Omental fat pad (tissue), 4 donors: ENCODE measurements around the gene FBXO47. TPM values are rescaled to one million over a fixed set of nuclear protein-coding genes. Genes with fewer than 3 reads are reported as not detected.

Experiments
- ATAC-seq: fragments of 150-250 bp; one replicate; pipeline ENCODE4 v1.9.1; 2016; ENCODE audit warnings: mild to moderate bottlenecking, moderate library complexity; ENCODE audit not compliant: low FRiP score
- DNase-seq: peaks from one replicate; pipeline ENCODE4 v3.0.0-alpha.2; 2019; ENCODE audit warnings: low spot score
- total RNA-seq, 4 donors: library from RNA; depleted of rRNA; stranded (reverse); fragments of >200 nt; gene quantifications; one replicate each; pipeline ENCODE4 v1.1.0, GENCODE V29; 2016
- TF ChIP-seq, protein P1 (sequence below), 3 donors: fragments of 450-650 bp; IDR thresholded peaks; one replicate each; pipeline ENCODE4 v1.5.1; 2016 to 2017; ENCODE audit warnings: antibody characterized with exemption in 3 of 3, mild to moderate bottlenecking in 3 of 3, moderate library complexity in 2 of 3

The FBXO47 gene
- total RNA-seq, 4 donors from 2014 or later: not detected

DNA sequence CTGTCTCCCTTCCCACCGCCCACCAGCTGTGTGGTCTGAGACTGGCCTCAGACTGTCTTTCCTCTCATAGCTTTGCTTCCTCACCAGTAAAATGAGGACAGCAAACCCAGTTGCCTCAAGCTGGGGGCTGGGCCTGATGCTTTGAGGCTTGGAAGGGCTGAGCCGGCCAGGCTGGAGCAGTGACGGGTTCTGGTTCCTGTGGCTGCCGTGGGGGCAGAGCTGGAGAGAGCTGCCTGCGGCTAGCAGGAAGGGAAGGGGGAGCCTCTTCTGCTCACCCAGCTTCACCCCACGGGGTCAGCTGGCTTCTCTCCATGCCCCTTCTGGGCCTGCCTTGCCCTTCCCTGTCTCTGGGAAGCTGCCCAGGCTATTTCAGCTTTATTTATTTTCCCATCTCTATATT lies 73.6 kb downstream of the FBXO47 start:
- TF ChIP-seq, protein P1, sequence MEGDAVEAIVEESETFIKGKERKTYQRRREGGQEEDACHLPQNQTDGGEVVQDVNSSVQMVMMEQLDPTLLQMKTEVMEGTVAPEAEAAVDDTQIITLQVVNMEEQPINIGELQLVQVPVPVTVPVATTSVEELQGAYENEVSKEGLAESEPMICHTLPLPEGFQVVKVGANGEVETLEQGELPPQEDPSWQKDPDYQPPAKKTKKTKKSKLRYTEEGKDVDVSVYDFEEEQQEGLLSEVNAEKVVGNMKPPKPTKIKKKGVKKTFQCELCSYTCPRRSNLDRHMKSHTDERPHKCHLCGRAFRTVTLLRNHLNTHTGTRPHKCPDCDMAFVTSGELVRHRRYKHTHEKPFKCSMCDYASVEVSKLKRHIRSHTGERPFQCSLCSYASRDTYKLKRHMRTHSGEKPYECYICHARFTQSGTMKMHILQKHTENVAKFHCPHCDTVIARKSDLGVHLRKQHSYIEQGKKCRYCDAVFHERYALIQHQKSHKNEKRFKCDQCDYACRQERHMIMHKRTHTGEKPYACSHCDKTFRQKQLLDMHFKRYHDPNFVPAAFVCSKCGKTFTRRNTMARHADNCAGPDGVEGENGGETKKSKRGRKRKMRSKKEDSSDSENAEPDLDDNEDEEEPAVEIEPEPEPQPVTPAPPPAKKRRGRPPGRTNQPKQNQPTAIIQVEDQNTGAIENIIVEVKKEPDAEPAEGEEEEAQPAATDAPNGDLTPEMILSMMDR (IDR thresholded peaks at IDR 0.05): no peak
- no peak for ATAC-seq
- DNase-seq: no peak

DNA sequence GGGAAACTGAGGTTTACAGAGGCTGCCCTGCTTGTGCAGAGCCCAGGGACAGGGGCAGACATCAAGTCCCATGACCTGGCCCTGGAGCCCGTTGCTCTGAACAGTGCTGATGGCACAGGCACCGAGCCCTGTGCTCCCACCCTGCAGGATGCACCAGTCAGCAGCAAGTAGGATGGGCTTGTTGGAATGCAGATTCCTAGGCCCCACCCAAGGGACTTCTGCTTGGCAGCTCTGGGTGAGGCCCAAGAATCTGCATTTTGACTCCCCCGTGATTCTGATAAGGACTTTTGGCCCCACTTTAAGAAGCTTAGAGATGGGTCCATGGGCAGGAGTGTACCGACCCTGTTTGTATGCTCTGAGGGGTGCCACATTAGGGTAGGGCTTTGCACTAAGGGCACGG lies 74.1 kb downstream of the FBXO47 start:
- TF ChIP-seq, protein P1 (IDR thresholded peaks at IDR 0.05): no peak
- DNase-seq (no peak), ATAC-seq (no peak)

DNA sequence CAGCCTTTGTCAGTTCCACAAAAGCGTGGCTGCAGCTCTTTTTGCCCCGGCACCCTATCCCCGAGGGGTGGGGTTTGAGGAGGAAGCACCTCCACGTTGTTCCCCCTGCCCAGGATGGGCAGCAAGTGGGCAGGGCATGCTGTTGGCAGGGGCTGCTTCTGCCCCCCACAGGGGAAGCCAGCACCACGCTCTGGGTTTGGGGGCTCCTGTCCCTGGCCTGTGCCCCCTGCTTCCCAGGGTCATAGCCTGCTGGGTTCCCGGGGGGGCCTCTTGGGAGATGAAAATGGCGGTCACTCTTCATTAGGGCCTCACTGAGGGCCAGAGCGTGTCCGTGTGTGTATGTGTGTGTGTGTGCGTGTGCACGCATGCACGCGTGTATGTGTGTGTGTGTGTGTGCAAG lies 74.6 kb downstream of the FBXO47 start:
- no peak for ATAC-seq
- TF ChIP-seq, protein P1 (IDR thresholded peaks at IDR 0.05): no peak
- no peak for DNase-seq

DNA sequence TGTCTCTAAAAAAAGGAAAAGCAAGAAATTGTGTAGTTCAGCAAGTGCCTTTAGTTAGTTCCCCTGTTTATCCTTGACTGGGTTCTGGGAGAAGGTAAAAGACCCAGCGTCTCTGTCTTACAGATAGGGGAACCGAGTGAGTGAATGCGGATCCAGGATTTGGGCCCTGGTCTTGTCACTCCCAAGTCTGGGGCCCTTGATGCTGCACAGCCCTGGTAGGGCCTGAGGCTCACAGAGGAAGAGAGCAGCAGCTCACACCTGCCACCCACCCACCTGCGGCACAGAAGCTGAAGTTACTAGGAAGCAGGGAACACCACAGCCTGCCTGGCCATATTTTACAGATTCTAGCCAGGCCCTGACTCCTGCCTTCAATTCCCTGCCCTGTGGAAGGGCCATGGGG lies 75.1 kb downstream of the FBXO47 start:
- TF ChIP-seq, protein P1 (IDR thresholded peaks at IDR 0.05): no peak
- no peak for DNase-seq
- ATAC-seq: no peak

- ATAC-seq: no peak
- DNase-seq: no peak
- TF ChIP-seq, protein P1 (IDR thresholded peaks at IDR 0.05): no peak
Observed at GRCh38 chr17:38891441-38891840, 75.8 kb downstream of the FBXO47 start.

- TF ChIP-seq, protein P1 (IDR thresholded peaks at IDR 0.05): no peak
- no peak for DNase-seq
- no peak for ATAC-seq
Observed at GRCh38 chr17:38890410-38890746, 76.8 kb downstream of the FBXO47 start.

DNA sequence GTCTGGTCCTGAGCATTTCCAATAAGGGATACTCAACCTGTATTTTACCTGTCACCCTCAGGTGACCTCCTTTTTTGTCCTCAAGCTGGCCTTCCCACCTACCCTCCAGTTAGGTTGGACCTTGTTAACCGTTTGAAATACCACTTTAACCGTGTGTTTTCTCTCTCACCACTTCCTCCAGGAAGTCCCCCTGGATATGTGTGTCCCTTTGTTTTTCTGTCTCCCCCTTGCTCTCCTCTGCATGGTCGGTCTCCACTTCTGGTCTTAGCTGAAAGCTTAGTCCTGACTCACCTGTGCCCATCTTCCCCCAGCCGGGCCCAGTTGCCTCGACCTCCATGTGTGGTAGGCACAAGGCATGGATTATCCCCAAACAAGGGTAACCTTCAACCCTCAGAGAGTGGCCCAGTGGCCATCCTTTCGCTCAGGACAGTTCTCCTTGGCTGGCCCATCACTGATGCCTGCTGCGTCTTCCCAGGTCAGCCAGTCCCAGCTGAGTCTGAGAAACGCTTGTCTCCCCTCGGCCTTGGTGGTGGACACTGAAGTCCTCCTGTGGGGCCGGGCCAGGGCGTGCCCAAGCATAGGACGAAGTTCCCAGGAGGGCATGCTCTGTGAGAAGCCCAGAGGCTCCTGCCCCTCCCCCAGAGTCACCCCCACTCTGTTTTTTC lies 77.3 kb downstream of the FBXO47 start:
- TF ChIP-seq, protein P1 (IDR thresholded peaks at IDR 0.05): no peak
- ATAC-seq (no peak), DNase-seq (no peak)
